Effector memory CD8-positive, alpha-beta T cell (primary cell): ENCODE measurements around the gene MAP3K7CL.
"Not testable (repeated sequence)": the region's sequence is repeated elsewhere in the genome, so short reads cannot be mapped to it uniquely, and the experiment has no call there.

ENCODE experiments used
- ATAC-seq: fragments of 150-1000 bp; cut with Tn5 transposase; replicated peaks from 2 replicates; pipeline ENCODE4 v1.10.0; 2021; ENCODE audit warnings: mild to moderate bottlenecking, moderate library complexity
- DNase-seq, 3 experiments: peaks; one replicate each; pipeline ENCODE4 v3.0.0; 2021
- H3K27ac Mint-ChIP-seq, 2 donors: one replicate each; pipeline ENCODE4 v1.8.0; 2022; ENCODE audit warnings: mild to moderate bottlenecking in 2 of 2, mixed read lengths in 2 of 2, moderate library complexity in 2 of 2
- H3K27me3 Mint-ChIP-seq, 2 donors: one replicate each; pipeline ENCODE4 v1.8.0; 2022; ENCODE audit warnings: mixed read lengths in 2 of 2
- H3K36me3 Mint-ChIP-seq: one replicate; pipeline ENCODE4 v1.8.0; 2022; ENCODE audit warnings: mild to moderate bottlenecking, moderate library complexity, mixed read lengths; ENCODE audit not compliant: insufficient read depth
- H3K4me1 Mint-ChIP-seq, 2 donors: one replicate each; pipeline ENCODE4 v1.8.0; 2022; ENCODE audit warnings: low read depth in 2 of 2, mixed read lengths in 2 of 2
- H3K4me3 Mint-ChIP-seq, 2 donors: one replicate each; pipeline ENCODE4 v1.8.0; 2022; ENCODE audit warnings: mild to moderate bottlenecking in 2 of 2, mixed read lengths in 2 of 2, moderate library complexity in 2 of 2
- H3K9me3 Mint-ChIP-seq, 2 donors: one replicate each; pipeline ENCODE4 v1.8.0; 2022; ENCODE audit warnings: mixed read lengths in 2 of 2

The MAP3K7CL gene

DNA sequence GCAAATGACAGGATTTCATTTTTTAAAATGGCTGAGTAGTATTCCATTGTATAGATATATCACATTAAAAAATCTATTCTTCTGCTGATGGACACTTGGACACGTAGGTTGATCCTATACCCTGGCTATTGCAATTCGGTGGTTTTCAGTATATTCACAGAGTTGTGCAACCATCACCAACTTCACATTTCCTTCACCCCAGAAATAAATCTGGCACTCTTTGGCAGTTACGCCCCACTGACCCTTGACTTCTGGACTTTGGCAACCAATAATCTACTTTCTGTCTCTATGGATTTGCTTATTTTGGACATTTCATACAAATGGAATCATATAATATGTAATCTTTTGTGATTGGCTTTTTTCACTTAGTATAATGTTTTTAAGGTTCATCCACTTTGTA lies 35.9 kb downstream of the MAP3K7CL start:
- no peak for ATAC-seq

DNA sequence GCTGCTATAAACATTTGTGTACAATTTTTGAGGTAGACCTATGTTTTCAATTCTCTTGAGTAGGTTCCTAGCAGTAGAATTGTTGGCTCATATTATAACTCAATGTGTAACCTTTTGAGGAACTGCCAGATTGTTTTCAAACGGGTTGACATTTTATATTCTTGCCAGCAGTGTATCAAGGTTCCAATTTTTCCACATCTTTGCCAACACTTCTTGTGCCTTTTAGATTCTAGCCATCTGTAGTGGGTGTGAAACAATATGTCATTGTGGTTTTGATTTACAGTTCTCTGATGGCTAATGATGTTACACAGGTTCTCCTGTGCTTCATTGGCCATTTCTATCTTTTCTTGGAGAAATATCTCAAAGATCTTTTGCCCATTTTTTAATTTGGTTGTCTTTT lies 36.4 kb downstream of the MAP3K7CL start:
- Mint-ChIP-seq H3K9me3 (no peaks in the 10 kb centered on the region), H3K27ac (no peak overlapping the region), H3K36me3 (peaks cover 10% of the 10 kb centered on the region), H3K4me1 (no peaks in the 10 kb centered on the region), H3K4me3 (no peak overlapping the region), H3K27me3 (no peaks in the 10 kb centered on the region)
- DNase-seq = no peak
- no peak for ATAC-seq

More for the DNA sequence above, 35.9 kb downstream of the MAP3K7CL start:
- H3K36me3 Mint-ChIP-seq = peaks cover 10% of the 10 kb centered on the region
- H3K27ac Mint-ChIP-seq = no peak overlapping the region
- no peaks in the 10 kb centered on the region for H3K4me1 Mint-ChIP-seq
- DNase-seq = no peak
- H3K4me3 Mint-ChIP-seq = no peak overlapping the region
- H3K27me3 Mint-ChIP-seq = no peaks in the 10 kb centered on the region
- no peaks in the 10 kb centered on the region for H3K9me3 Mint-ChIP-seq

DNA sequence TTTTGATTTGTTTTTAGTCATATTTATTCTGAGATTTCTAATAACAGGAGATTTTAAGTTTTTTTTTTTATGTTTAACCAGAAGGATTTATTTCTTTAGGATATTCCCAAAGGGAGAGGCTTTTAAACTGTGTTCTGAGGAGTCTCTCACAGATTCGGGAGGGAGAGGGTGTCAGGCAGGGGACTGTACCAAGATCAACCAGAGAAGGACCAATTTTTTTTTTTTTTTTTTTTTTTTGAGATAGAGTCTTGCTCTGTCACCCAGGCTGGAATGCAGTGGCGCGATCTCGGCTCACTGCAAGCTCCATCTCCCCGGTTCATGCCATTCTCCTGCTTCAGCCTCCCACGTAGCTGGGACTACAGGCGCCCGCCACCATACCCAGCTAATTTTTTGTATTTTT lies 37.0 kb downstream of the MAP3K7CL start:
- H3K27me3 Mint-ChIP-seq, ATAC-seq, DNase-seq, H3K27ac Mint-ChIP-seq, H3K4me3 Mint-ChIP-seq, H3K36me3 Mint-ChIP-seq, H3K4me1 Mint-ChIP-seq, H3K9me3 Mint-ChIP-seq: not testable (repeated sequence)

DNA sequence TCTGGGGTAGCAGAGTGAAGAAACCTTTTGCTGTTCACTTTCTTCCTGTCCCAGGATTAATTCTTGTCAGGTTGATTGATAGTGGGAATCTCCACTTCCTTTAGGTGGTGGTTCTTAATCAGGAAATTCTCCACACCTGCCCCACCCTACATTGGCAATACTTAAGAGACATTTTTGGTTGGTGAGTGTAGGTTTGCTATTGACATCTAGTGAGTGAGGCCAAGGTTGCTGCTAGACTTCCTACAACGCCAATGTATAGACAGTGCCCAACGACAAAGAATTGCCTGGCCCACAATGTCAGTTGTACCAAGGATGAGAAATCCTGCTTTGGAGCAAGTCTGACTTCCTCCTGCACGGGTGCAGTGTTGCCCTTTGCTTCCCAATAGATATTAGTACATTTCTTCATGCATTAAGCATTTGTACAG lies 38.5 kb downstream of the MAP3K7CL start:
- ATAC-seq = no peak
- no peaks in the 10 kb centered on the region for H3K27me3 Mint-ChIP-seq
- no peak overlapping the region for H3K27ac Mint-ChIP-seq
- no peaks in the 10 kb centered on the region for H3K36me3 Mint-ChIP-seq
- H3K4me1 Mint-ChIP-seq = no peaks in the 10 kb centered on the region
- DNase-seq = no peak
- no peak overlapping the region for H3K4me3 Mint-ChIP-seq
- H3K9me3 Mint-ChIP-seq = no peaks in the 10 kb centered on the region

DNA sequence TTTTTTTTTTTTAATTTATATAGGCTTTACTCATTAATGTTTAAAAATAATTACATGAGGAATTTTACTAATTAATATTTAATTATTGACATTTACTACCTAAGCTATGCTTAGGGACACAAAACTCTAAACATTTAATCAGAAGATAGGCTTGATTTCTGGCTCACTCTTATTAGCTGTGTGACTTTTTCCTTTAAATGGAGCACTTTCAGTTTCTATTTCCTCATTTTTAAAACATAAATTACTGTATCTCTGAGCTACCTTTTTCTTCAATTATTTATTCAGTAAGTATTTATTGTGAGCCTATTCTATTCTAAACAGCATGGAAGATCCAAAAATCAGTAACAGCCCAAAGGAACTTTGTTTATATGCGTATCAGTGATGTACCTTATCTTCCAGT lies 40.5 kb downstream of the MAP3K7CL start:
- no peak overlapping the region for H3K27ac Mint-ChIP-seq
- H3K4me1 Mint-ChIP-seq = no peaks in the 10 kb centered on the region
- H3K36me3 Mint-ChIP-seq = peaks cover 3% of the 10 kb centered on the region
- H3K9me3 Mint-ChIP-seq = no peaks in the 10 kb centered on the region
- H3K4me3 Mint-ChIP-seq = no peak overlapping the region
- no peak for DNase-seq
- no peaks in the 10 kb centered on the region for H3K27me3 Mint-ChIP-seq
- no peak for ATAC-seq

DNA sequence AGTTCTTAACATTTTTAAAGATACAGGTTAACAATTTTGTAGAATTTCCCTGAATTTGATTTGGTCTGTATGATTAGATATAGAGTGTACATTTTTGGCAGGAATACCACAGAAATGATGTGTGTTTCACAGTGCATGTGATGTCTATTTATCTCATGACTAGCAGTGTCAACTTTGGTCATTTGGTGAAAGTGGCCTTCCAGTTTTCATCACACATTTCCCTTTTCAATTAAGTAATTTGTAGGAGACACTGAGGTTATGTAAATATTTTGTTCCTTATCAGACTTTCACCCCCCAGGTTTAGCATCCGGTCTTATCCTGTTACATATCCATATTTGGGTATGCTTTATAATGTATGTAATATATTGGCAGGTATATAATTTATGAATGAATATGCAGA lies 41.8 kb downstream of the MAP3K7CL start:
- no peak overlapping the region for H3K4me3 Mint-ChIP-seq
- H3K4me1 Mint-ChIP-seq = no peaks in the 10 kb centered on the region
- ATAC-seq (no peak), DNase-seq (no peak)
- no peaks in the 10 kb centered on the region for H3K27me3 Mint-ChIP-seq
- peaks cover 3% of the 10 kb centered on the region for H3K36me3 Mint-ChIP-seq
- H3K9me3 Mint-ChIP-seq = no peaks in the 10 kb centered on the region
- no peak overlapping the region for H3K27ac Mint-ChIP-seq

DNA sequence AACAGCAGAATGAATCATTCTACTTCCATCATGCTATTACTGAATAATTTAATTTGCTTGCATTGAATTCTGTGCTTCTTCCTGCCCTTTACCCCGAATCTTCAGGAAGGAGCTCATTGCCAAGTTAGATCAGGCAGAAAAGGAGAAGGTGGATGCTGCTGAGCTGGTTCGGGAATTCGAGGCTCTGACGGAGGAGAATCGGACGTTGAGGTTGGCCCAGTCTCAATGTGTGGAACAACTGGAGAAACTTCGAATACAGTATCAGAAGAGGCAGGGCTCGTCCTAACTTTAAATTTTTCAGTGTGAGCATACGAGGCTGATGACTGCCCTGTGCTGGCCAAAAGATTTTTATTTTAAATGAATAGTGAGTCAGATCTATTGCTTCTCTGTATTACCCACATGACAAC lies 44.2 kb downstream of the MAP3K7CL start:
- peaks cover 3% of the 10 kb centered on the region for H3K36me3 Mint-ChIP-seq
- H3K4me3 Mint-ChIP-seq = no peak overlapping the region
- H3K27ac Mint-ChIP-seq = no peak overlapping the region
- DNase-seq = no peak
- H3K4me1 Mint-ChIP-seq = no peaks in the 10 kb centered on the region
- H3K9me3 Mint-ChIP-seq = no peaks in the 10 kb centered on the region
- H3K27me3 Mint-ChIP-seq = no peaks in the 10 kb centered on the region
- no peak for ATAC-seq

DNA sequence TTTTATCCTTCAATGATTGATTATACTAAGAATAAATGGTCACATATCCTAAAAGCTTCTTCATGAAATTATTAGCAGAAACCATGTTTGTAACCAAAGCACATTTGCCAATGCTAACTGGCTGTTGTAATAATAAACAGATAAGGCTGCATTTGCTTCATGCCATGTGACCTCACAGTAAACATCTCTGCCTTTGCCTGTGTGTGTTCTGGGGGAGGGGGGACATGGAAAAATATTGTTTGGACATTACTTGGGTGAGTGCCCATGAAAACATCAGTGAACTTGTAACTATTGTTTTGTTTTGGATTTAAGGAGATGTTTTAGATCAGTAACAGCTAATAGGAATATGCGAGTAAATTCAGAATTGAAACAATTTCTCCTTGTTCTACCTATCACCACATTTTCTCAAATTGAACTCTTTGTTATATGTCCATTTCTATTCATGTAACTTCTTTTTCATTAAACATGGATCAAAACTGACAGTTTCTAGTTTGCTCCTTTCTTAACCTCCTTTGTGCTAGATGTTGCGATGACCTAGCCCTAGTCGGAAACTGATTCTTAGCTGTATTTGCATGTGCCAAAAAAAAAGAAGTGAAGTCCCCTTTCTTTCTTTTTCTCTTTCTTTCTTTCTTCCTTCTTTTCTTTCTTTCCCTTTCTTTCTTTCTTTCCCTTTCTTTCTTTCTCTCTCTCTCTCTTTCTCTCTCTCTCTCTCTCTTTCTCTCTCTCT lies 45.1 kb downstream of the MAP3K7CL start:
- no peak for DNase-seq
- H3K4me1 Mint-ChIP-seq = no peaks in the 10 kb centered on the region
- H3K4me3 Mint-ChIP-seq = no peak overlapping the region
- peaks cover 3% of the 10 kb centered on the region for H3K36me3 Mint-ChIP-seq
- ATAC-seq = no peak
- H3K27me3 Mint-ChIP-seq = no peaks in the 10 kb centered on the region
- no peak overlapping the region for H3K27ac Mint-ChIP-seq
- no peaks in the 10 kb centered on the region for H3K9me3 Mint-ChIP-seq

DNA sequence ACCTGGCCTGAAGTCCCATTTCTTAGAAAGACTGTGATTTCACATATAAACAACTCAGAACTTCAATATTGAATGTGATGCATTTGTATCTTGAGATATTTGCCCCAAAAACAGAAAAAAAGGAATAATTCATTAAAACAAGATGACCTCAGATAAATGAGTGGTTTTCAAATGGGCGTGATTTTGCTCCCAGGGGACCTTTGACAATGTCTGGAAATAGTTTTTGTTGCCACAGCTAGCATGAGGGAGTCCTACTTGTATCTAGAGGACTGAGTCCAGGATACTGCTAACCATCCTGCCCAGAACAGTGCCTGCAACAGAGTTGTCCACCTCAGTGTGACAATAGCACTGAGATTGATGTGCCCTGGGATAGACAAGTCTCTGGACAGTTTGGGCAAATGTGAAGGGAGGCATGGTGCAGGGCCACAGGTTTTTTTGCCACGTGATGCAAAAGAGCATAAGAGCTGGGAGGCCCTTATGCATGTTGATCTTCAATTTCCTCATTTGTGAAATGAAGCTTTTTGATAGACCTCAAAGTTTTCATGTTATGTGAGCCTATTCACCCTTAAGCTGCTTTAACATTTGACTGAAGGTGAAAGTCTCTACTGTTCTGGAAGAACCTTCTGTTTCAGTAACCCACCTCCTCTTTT lies 46.2 kb downstream of the MAP3K7CL start:
- peak overlapping the region in 1 of 2 donors; percentile 56 for H3K27ac Mint-ChIP-seq
- no peak for DNase-seq
- H3K4me1 Mint-ChIP-seq = no peaks in the 10 kb centered on the region
- ATAC-seq = no peak
- no peaks in the 10 kb centered on the region for H3K9me3 Mint-ChIP-seq
- H3K36me3 Mint-ChIP-seq = peaks cover 3% of the 10 kb centered on the region
- no peak overlapping the region for H3K4me3 Mint-ChIP-seq
- no peaks in the 10 kb centered on the region for H3K27me3 Mint-ChIP-seq

DNA sequence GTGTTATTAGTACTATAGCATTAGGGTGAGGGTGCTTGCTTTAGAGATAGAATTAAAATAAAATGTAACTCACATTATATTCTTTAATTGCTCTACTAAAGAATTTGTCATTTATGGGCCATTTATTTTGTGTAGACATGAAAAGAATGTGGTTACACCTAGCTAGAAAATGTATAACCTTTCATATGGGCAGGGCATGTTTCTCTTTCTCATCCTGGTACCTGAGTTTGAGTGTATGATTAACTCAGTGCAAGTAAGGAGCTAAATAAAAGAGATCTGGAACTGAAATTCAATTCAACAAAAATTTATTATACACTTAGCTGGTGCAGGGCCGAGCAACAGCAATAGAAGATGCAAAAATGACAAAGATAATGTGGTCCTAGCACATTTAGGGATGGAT lies 47.4 kb downstream of the MAP3K7CL start:
- H3K4me1 Mint-ChIP-seq = no peaks in the 10 kb centered on the region
- peaks cover 0 to 3% of the 10 kb centered on the region in 2 donors for H3K27me3 Mint-ChIP-seq
- no peaks in the 10 kb centered on the region for H3K9me3 Mint-ChIP-seq
- H3K27ac Mint-ChIP-seq = no peak overlapping the region
- no peak for ATAC-seq
- no peak for DNase-seq
- peaks cover 3% of the 10 kb centered on the region for H3K36me3 Mint-ChIP-seq
- H3K4me3 Mint-ChIP-seq = no peak overlapping the region

DNA sequence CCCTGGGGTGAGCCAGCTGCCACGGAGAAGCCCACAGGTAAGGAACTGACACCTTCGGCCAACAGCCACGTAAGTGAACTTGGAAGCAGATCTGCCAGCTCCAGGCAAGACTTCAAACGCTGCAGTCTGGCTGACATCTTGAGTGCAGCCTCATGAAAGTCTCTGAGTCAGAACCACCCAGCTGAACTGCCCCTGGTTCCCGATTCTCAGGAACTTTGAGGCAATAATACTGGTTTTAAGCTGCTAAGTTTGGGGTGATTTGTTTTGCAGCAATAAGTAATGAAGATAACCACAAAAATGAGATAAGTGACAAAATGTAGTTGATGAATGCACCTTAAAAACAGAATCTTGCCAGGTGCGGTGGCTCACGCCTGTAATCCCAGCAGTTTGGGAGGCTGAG lies 48.5 kb downstream of the MAP3K7CL start:
- Mint-ChIP-seq H3K4me1 (no peaks in the 10 kb centered on the region), H3K27ac (no peak overlapping the region), H3K9me3 (no peaks in the 10 kb centered on the region), H3K36me3 (peaks cover 3% of the 10 kb centered on the region), H3K27me3 (peaks cover 0 to 7% of the 10 kb centered on the region in 2 donors), H3K4me3 (no peak overlapping the region)
- ATAC-seq = no peak
- DNase-seq = no peak

DNA sequence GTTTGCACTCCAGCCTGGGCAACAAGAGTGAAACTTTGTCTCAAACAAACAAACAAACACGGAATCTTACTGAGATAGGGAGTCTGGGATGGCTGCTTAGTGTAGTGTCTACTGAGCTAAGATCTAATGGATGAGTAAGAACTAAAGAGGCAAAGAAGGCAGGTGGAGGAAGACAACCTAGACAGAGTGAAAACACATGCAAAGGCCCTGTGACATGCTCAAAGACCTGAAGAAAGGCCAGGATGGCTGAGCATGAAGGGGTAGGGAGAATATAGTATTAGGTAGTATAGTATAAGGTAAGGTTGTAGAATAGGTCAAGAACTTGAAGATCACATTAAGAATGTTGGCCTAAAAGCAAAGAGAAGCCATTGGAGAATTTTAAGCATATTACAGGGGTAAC lies 49.1 kb downstream of the MAP3K7CL start:
- no peak overlapping the region for H3K4me3 Mint-ChIP-seq
- H3K27ac Mint-ChIP-seq = no peak overlapping the region
- no peaks in the 10 kb centered on the region for H3K9me3 Mint-ChIP-seq
- peaks cover under 1% of the 10 kb centered on the region for H3K36me3 Mint-ChIP-seq
- H3K4me1 Mint-ChIP-seq = no peaks in the 10 kb centered on the region
- DNase-seq (no peak), ATAC-seq (no peak)
- peaks cover 0 to 7% of the 10 kb centered on the region in 2 donors for H3K27me3 Mint-ChIP-seq

DNA sequence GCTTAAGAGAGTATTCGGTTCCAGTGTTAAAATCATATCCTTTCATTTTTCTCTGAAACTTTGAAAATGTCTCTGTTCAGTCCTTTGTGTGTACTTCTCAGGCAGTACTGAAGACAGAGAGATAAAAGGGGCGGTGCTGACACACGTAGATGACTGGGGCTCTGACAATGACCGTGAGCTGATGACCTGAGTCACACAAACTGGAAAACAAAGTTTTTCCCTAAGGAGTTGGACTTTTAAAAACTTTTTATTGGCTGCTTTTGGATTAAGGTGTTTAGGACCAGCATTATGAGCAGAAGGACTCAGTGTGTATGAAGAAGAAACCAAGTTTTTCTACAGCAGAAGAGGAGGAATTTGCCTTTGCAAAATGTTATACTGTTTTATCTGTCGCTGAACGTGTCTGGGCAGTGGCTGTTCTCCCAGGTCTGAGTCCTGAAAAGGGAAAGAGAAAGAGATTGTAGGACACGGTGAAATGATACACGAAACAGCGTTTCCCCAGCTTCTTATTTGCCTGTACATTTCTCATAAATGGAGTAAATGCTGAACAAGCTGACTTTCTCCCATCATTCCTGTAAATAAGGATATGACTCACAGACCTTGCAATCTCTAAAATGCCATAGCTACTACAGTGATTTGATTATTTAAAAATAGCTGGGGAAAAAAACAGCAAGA lies 51.5 kb downstream of the MAP3K7CL start:
- peaks cover 0 to 7% of the 10 kb centered on the region in 2 donors for H3K27me3 Mint-ChIP-seq
- no peaks in the 10 kb centered on the region for H3K4me1 Mint-ChIP-seq
- no peak overlapping the region for H3K27ac Mint-ChIP-seq
- no peaks in the 10 kb centered on the region for H3K36me3 Mint-ChIP-seq
- no peak overlapping the region for H3K4me3 Mint-ChIP-seq
- no peak for DNase-seq
- H3K9me3 Mint-ChIP-seq = no peaks in the 10 kb centered on the region
- no peak for ATAC-seq

DNA sequence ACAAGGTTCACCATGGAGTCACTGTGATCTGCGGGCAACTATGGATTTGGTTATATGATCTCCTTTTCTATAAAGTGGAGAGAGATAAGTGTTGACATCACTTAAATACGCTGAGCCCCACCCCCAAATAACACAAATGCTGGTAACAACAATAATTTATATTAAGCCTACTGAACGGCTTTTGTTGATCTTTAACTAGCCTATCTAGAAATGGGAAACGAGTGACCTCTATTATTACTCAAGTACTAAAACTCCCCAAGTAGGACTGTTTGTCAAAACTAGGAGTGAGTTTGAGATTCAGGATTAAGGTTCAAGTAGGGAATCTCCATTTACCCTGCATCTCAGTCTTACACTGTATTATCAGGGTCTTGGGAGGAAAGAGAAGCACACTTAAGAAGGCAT lies 52.2 kb downstream of the MAP3K7CL start:
- Mint-ChIP-seq H3K27me3 (peaks cover 0 to 7% of the 10 kb centered on the region in 2 donors), H3K4me1 (no peaks in the 10 kb centered on the region), H3K27ac (no peak overlapping the region), H3K4me3 (no peak overlapping the region), H3K36me3 (no peaks in the 10 kb centered on the region), H3K9me3 (no peaks in the 10 kb centered on the region)
- no peak for DNase-seq
- ATAC-seq = no peak
